Sciatic nerve (tissue), 2 donors: ENCODE results near the gene CCDC40. TPM values are rescaled to one million over a fixed set of nuclear protein-coding genes. Genes with fewer than 3 reads are reported as not detected.
"Not testable (repeated sequence)": the region's sequence is repeated elsewhere in the genome, so short reads cannot be mapped to it uniquely, and the experiment has no call there.

Experiments used
- ATAC-seq: fragments of 200-7000 bp; cut with Tn5 transposase; one replicate; pipeline ENCODE4 v1.9.1; 2020; ENCODE audit warnings: mild to moderate bottlenecking, moderate library complexity
- DNase-seq: peaks from one replicate; pipeline ENCODE4 v3.0.0-alpha.2; 2020; ENCODE audit warnings: low spot score
- intact Hi-C: fragments of 100-400 bp; cut with DNase I; formaldehyde crosslinking; loops from one replicate; pipeline ENCODE4 v1.14.2; 2022
- total RNA-seq: library from RNA; stranded (reverse); fragmentation: NEBNext Ultra II Directional; extraction: Animal tissue kit (Norgen Biotek cat#: 25700); gene quantifications from one replicate; pipeline ENCODE4 v1.2.1, GENCODE V29; 2021
- donor health status: DM: no; HTN: no; CAD: no.
- donor health status: DM: no; HTN: no; CAD: no.

Gene CCDC40
- total RNA-seq, 1 donor from 2014 or later = 12.6 TPM

DNA sequence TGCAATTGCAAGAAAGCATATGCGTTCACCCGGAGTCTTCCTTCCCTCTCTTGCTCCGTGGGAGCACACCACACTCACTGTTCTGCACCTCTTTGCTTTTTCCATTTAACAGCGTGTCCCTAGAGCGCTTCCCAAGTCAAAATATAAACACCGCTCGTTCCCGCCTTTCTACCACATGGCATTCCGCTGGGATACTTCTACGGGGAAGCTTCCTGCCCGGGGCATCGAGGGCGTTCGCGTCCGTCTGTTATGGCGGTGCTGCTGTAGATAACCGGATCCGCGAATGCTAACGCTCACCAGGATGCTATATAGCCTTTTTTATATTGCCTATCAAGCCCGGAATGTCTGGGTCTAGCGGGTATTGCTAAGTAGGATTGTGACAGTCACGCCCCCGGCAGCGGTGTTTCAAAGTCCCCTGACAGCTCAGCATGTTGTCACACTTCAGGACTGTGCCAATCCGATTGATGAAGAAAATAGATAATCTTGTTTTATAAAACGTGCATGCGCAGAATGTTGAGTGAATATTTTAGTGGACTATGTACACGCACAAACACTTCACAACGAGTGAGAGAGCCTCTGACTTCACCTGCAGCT lies 31.0 kb downstream of the CCDC40 start:
- ATAC-seq (no peak), DNase-seq (no peak)
- intact Hi-C loops = no loop called here

DNA sequence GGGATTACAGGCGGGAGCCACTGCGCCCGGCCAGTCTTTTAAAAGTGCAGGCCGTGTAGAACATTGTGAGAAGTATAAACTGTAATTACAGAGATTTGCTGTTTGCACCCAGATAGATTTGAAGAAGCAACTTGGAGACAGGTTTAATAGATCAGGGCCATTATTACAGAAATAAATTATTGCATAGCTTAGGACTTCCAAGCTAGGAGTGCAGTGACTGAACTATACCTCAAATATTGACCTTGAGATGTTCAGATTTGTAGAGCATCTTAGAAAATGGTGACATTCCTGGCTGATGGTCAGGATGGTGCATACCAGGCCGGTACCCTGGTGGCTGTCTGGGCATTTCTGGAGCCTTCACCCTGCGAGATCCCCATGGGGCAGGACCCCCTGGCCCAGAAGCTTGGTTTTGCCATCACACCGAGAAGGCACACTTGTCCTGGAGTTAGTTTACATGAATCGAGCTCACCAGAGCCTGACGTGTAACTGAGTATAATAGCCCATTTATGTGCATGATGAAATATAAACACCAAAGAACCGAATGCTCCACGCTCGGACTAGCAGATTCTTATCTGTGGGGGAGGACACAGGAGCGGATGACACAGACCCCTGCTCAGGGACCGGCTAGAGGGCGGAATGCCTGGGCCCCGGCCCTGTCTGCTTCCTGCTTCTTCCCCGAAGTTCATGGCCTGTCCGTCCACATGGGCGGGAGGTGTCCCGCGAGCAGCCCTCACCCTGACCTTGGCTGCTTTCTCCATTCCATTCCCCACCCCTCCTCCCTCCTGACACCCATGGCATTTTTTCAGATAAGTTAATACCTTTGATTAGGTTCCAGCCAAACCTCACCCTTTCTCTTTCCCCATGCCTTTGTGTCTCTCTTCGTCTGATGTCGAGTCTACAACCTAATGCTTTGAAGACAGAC lies 32.1 kb downstream of the CCDC40 start:
- intact Hi-C loops = no loop called here
- peak; percentile 80 for ATAC-seq
- peak; percentile 78 for DNase-seq

DNA sequence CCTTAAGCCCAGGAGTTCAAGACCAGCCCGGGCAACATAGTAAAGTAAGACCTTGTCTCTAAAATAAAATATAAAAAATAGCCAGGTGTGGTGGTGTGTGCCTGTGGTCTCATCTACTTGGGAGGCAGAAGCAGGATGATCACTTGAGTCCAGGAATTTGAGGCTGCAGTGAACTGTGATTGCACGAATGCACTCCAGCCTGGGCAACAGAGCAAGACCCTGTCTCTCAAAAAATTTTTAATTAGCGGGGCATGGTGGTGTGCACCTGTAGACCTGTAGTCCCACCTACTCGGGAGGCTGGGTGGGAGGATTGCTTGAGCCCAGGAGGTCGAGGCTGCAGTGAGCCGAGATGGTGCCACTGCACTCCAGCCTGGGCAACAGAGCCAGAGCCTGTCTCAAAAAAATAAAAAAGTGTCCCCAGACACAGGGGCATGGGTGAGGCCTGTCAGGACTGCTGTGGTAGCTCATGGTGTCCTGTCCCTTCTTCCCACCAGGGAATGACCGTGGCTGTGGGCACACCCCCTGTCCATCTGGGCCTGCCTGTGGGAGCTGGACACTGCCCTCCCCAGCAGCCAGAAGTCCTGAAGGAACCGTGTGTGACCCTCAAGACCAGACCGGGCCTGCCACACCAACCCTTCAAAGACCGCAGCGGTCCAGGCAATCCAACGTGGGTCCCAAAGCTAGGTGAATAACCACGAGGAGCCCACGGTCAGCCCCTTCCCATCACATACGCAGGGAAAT lies 34.1 kb downstream of the CCDC40 start:
- intact Hi-C loops = no loop called here
- peak; percentile 29 for ATAC-seq

DNA sequence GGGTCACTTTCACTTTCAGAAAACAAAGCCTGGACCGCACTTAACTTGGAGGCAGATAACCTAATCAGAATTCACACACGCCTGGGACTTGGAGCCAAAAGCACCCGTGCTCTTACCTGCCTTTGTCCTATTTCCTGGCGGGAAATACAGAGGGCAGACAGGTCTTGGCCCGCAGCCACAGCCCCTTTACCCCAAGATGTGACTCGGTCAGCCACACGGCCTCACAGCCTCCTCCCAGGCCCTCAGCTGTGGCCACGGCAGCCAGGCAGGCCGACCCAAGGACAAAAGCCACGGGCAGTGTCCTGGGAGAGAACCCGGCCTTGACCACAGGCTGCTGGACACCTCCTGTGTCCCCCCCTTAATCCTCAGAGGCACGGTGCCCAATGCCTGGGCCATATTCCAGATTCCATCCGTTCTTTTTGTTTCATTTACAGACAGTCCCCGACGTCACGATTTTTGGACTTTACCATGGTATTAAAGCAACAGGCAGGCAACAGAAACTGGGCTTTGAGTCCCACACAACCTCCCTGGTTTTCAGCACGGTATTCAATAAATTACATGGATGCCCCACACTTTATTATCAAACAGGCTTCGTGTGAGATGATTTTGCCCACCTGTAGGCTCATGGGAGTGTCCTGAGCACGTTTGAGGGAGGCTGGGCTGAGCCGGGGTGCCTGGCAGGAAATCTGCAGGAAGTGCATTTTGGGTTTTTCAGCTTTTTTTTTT lies 34.8 kb downstream of the CCDC40 start:
- DNase-seq = peak; percentile 78
- peak; percentile 57 for ATAC-seq
- intact Hi-C loops = no loop called here

More for the DNA sequence above, 34.1 kb downstream of the CCDC40 start:
- no peak for DNase-seq

DNA sequence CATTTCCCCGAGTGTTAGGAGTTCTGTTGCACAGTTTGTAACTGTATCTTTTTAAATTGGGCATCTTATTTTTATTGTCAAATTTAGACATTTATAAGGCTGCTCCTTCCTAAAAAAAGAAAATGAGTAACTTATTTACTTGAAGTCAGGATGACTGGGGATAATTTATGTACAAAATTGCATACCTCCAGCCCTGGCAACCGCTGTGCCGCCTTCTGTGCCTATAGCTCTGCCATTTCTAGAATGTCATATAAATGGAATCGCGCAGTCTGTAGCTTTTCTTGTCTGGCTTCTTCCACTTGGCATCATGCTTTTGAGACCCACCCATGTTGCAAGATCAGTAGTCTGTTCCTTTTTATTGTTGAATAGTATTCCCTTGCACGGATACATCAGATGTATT lies 36.0 kb downstream of the CCDC40 start:
- no peak for DNase-seq
- intact Hi-C loops = no loop called here
- no peak for ATAC-seq

DNA sequence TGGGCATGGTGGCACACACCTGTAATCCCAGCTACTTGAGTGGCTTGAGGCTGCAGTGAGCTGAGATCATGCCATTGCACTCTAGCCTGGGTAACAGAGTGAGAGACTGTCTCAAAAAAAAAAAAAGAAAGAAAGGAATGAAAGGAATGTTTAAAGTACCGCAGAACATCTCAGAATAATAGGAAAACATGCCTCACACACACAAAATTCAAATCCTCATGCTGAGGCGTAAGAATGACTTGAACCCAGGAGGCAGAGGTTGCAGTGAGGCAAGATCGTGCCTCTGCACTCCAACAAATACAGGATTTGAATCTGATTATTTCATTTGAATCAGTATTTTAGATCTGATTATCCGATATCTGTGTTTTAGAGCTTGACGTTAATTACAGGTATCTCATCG lies 43.6 kb downstream of the CCDC40 start:
- intact Hi-C loops = no loop called here
- DNase-seq = no peak
- no peak for ATAC-seq

DNA sequence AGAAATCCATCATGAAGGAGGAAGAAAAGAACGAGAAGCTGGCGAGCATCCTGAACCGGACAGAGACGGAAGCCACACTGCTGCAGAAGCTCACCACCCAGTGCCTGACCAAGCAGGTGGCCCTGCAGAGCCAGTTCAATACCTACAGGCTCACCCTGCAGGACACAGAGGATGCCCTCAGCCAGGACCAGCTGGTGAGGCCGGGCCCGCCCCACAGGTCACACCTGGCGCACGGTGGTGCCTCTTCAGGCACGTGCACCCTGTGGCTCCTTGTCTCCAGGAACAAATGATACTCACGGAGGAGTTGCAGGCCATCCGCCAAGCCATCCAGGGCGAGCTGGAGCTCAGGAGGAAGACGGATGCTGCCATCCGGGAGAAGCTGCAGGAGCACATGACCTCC lies 45.2 kb downstream of the CCDC40 start:
- DNase-seq = no peak
- ATAC-seq = no peak
- intact Hi-C loops = no loop called here

DNA sequence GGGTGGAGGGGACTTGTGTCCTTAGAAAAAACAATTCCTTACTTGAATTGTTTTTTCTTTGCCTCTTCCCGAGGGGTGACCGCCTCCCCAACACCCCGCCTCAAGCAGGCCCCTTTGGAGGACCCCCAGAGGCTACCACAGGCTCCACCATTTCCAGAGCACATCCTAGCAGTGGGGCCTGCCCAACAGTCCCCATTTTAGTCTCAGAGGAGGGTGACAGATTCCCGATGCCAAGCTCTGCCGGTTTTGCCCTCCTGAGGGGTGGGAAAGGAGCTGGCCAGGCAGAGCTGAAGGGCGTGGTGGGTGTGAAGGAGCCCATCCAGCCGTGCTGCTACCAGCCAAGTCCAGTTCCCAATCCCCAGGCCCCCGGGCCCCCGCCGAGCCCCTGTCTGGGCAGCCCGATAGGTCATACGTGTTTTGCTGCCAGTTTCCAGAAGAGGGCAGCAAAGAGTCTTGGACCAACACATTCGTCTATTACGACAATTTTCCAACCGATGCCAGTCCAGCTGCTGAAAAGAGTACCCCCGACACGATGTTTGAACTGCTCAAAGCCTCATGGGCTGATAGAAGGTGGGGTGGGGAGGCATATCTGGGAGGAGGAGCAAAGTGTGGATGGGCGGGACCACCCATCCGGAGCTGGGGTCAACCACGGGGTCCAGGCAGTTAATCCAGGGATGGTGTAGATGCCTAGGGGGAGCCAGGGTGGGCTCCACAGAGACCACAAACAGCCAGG lies 46.1 kb downstream of the CCDC40 start:
- intact Hi-C loops = no loop called here
- ATAC-seq = peak; percentile 72
- peak; percentile 81 for DNase-seq

DNA sequence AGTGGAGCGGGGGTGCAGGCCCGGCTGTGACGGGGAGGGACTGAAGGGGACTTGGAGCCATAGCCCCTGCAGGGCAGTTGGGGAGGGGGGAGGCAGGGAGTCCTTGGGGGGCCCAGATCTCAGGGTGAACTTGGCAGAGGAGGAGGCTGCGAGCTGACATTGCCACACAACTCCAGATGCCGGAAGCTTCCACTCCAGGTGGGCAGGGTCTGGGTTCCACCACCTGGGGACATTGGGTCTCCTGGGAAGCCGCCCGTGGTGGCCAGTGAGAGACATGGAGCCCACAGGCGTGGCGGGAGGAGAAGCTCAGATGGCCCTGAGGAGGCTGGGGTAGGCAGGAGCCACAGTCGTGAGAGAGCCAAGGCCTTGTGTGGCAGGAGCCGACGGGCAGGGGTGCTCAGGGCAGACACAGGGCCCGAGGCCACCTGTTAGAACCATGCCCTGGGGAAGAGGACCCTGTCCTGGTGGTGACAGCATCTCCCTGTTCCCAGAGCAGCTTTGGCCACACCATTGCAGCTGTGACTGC lies 46.8 kb downstream of the CCDC40 start:
- DNase-seq (no peak), ATAC-seq (peak; percentile 33)
- intact Hi-C loops = no loop called here

DNA sequence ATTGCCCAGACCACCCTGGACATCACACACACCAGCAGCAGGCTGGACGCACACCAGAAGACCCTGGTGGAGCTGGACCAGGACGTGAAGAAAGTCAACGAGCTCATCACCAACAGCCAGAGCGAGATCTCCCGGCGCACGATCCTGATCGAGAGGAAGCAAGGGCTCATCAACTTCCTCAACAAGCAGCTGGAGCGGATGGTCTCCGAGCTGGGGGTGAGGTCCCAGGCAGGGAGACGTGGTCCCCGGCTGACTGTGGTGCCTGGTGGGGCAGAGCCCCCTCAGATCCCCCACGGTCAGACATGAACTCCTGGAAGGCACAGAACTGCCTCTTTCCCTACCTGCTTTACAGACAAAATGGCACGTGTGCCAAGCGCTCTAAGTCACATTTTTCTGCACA lies 48.3 kb downstream of the CCDC40 start:
- ATAC-seq = no peak
- intact Hi-C loops = no loop called here
- no peak for DNase-seq

DNA sequence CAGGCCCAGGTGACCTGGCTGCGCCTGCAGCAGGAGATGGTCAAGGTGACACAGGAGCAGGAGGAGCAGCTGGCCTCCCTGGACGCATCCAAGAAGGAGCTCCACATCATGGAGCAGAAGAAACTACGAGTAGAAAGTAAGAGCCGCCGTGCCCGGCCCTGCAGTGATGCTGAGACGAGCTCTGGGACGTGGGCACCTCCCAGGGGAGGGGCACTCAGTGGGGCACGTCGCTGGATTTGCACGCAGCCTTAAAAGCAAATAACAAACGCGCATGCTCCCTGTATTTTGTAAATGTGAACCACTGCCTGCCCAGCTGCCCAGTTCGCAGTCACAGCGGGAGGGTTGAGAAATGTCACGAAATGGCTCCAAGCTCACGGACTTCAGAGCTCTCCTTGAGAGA lies 49.6 kb downstream of the CCDC40 start:
- intact Hi-C loops = no loop called here
- DNase-seq (no peak), ATAC-seq (no peak)

DNA sequence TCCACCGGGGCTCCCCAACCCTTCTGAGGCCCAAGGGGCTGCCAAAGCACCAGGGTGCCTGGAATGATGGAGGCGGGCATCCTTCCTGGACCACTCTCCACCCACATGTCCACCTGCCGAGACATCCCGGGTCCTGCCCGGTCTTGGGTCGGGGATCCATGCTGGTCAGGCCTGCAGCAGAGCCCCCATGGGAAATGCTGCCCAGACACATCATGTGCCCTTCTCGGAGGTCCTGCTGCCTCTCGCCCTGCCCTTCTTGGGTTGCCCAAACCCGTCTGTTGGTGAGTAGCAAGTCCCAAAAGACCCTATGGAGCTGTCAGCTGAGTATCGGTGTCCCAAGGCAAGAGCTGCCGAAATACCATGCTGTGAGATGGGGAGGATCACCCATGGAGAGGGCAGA lies 50.2 kb downstream of the CCDC40 start:
- intact Hi-C loops = no loop called here
- no peak for ATAC-seq

DNA sequence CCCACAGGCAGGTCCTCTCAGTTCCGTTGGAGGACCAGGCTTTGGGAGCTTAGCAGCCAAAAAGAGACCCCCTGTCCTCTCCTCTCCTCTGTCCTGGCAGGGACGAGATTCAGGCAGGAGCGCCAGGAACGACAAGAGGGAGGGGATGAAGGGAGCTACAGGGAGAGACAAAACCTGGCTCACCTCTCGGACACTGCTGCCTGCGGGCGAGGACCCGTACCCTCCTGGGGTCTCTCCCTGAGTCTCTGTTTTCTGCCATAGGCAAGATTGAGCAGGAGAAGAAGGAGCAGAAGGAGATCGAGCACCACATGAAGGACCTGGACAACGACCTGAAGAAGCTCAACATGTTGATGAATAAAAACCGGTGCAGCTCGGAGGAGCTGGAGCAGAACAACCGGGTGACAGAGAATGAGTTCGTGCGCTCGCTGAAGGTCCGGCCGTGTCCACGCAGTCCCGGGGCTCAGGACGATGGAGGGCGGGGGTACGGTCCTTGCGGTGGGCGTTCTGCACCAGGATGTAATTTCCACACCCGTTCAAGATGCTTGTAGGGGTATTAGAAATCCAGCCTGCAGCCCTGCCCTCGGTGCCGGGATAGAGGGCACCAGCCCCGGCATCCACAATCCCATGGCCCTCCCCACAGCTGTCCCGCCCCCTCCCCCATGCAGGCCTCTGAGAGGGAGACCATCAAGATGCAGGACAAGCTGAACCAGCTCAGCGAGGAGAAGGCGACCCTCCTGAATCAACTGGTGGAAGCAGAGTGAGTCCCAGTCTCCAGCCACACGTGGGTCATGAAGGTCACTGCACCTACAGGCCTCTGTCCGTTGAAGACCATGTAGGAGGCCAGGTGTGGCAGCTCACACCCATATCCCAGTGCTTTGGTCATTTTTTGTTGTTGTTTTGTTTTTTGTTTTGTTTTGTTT lies 51.2 kb downstream of the CCDC40 start:
- DNase-seq (no peak), ATAC-seq (no peak)
- intact Hi-C loops = no loop called here

More for the DNA sequence above, 50.2 kb downstream of the CCDC40 start:
- no peak for DNase-seq

DNA sequence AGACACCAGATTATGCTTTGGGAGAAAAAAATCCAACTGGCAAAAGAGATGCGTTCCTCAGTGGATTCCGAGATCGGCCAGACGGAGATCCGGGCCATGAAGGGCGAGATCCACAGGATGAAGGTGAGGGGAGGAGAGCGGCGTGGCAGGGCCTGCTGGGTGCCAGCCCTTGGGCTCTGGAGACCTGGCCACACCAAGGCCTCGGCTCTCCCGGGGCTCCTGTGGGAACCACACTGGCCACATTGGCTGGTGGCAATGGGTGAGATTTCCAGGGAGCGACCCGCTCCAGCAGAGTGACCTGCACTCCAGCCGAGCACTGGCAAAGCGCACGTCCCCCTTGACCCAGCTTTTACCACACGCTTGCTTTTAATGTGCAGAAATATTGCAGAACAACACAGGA lies 53.3 kb downstream of the CCDC40 start:
- intact Hi-C loops = no loop called here
- no peak for ATAC-seq

DNA sequence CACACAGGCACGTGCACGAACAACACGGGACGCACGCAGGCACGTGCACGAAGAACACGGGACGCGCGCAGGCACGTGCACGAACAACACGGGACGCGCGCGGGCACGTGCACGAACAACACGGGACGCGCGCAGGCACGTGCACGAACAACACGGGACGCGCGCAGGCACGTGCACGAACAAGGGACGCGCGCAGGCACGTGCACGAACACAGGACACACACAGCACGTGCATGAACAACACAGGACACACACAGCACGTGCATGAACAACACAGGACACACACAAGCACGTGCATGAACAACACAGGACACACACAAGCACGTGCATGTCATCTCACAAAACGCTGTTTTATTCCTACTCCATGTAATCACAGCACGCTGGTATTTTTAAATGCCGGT lies 53.7 kb downstream of the CCDC40 start:
- intact Hi-C loops, DNase-seq, ATAC-seq: not testable (repeated sequence)

More for the DNA sequence above, 53.3 kb downstream of the CCDC40 start:
- no peak for DNase-seq

DNA sequence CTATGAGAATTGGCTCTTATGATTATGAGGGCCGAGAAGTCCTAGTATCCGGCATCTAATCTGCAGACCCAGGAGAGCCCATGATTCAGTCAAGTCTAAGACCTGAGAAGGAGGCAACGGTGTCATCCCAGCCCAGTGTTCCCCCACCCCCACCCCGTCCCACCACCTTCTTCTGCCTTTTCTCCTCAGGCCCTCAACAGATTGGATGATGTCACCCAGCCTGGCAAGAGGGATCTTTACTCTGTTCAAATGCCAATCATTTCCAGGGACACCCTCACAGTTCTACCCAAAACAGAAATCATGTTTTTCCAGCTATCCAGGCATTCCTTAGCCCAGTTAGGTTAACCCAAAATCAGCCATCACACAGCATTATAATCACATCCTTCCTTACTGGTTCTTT lies 54.9 kb downstream of the CCDC40 start:
- intact Hi-C loops = no loop called here
- no peak for ATAC-seq

DNA sequence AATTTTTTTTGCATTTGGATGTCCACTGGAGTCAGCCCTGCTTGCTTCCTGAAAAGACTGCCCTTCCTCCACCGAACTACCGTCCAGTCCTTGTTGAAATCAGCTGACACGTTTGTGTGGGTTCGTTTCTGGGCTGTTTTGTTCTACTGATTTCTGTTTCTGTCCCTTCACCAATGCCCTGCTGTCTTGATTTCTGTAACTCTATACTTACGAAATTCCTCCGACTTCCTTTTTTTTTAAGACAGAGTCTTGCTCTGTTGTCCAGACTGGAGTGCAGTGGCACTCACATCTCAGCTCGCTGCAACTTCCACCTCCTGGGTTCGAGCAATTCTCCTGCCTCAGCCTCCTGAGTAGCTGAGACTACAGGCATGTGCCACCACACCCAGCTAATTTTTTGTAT lies 56.5 kb downstream of the CCDC40 start:
- ATAC-seq (peak; percentile 79), DNase-seq (no peak)
- intact Hi-C loops = no loop called here

More for the DNA sequence above, 54.9 kb downstream of the CCDC40 start:
- DNase-seq = no peak
